C4-2B (cell line): ENCODE measurements around the gene C14orf132.

Experiments
- H3K27ac ChIP-seq: fragments of 450-650 bp; 2 replicates; pipeline ENCODE4 v1.5.1; 2017
- ZFX ChIP-seq: fragments of 450-650 bp; IDR thresholded peaks from 2 replicates; pipeline ENCODE4 v1.6.1; 2017
- TF ChIP-seq, protein P1 (sequence below): fragments of 450-650 bp; conservative IDR thresholded peaks from 2 replicates; pipeline ENCODE4 v1.5.1; 2017; ENCODE audit warnings: mild to moderate bottlenecking

C14orf132 gene

GRCh38 chr14:96052541-96053247 is 13.5 kb downstream of the C14orf132 start:
- TF ChIP-seq, protein P1, sequence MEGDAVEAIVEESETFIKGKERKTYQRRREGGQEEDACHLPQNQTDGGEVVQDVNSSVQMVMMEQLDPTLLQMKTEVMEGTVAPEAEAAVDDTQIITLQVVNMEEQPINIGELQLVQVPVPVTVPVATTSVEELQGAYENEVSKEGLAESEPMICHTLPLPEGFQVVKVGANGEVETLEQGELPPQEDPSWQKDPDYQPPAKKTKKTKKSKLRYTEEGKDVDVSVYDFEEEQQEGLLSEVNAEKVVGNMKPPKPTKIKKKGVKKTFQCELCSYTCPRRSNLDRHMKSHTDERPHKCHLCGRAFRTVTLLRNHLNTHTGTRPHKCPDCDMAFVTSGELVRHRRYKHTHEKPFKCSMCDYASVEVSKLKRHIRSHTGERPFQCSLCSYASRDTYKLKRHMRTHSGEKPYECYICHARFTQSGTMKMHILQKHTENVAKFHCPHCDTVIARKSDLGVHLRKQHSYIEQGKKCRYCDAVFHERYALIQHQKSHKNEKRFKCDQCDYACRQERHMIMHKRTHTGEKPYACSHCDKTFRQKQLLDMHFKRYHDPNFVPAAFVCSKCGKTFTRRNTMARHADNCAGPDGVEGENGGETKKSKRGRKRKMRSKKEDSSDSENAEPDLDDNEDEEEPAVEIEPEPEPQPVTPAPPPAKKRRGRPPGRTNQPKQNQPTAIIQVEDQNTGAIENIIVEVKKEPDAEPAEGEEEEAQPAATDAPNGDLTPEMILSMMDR: no peak
- no peak for TF ChIP-seq ZFX
- no peak overlapping the region for H3K27ac ChIP-seq

- TF ChIP-seq, protein P1: no peak
- no peak for TF ChIP-seq ZFX
Observed at GRCh38 chr14:96053248-96053599, 14.1 kb downstream of the C14orf132 start.

GRCh38 chr14:96053600-96054381 is 14.6 kb downstream of the C14orf132 start:
- no peak overlapping the region for H3K27ac ChIP-seq
- TF ChIP-seq, protein P1: no peak
- TF ChIP-seq ZFX: no peak

More at GRCh38 chr14:96053248-96053599, 14.1 kb downstream of the C14orf132 start:
- H3K27ac ChIP-seq: no peak overlapping the region

DNA sequence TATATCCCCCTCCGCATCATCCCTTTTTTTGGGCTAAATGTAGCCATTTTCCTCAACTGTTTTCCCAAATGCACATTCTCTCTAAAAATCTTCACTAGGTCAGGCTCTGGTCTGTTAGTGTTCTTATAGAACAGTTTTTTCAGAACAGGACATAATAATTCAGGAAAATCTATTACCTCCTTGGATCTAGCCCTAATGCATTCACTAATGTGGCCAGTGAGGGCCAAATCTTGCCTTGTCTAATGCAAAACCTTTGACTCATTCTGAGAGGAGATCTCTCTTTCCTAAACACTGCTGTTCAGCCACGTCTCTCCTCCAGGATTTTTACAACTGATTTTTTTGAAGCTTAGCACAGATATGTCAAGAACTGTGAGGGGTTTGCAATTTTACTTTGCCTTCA is 15.5 kb downstream of the C14orf132 start:
- H3K27ac ChIP-seq: no peak overlapping the region

GRCh38 chr14:96055065-96055752 is 16.0 kb downstream of the C14orf132 start:
- TF ChIP-seq, protein P1: no peak
- TF ChIP-seq ZFX: no peak
- no peak overlapping the region for H3K27ac ChIP-seq

More for the DNA sequence above, 15.5 kb downstream of the C14orf132 start:
- TF ChIP-seq, protein P1: no peak

DNA sequence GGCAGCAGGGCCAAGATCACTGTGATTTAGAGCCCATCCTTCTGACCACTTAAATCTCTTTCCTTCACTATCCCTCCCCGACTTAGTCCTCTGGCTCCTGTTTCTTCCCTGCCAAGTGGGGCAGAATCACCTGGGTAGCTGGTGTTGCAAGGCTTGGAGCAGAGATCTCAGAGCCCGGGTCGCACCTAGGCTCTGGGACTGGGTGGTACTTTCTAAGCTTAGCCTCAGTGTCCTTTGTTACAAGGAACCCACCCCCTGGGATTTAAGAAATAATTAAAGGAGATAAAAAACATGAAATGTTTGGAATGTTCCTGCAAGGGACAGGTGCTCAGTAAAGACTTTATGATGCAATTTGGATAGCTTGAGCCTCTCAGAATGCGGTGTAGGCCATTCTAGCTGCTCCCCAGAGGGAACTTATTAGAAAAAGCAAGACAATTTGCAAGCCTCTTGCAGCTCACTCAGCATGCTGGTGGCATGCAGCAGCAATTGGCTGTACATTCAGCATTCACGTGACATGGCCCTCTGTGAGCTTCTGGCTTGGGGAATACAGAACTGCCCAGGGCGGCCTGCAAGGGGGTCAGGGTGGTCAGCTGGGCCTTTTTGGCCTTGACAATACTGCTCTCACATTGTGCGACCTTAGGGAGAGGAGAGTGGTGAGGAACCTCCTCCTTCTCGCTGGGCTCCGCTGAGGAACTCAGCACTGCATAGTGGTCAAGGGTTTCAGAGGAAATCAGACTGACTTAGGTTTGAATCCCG is 16.8 kb downstream of the C14orf132 start:
- no peak overlapping the region for H3K27ac ChIP-seq
- TF ChIP-seq ZFX: no peak
- TF ChIP-seq, protein P1: no peak
